Stimulated activated CD8-positive, alpha-beta memory T cell treated with anti-CD3 and anti-CD28 coated beads, Interleukin-2, amount 100 ng/mL, for 48 hours (primary cell): ENCODE results near the gene AKIRIN2.

Experiments
- DNase-seq, 2 donors: peaks; one replicate each; pipeline ENCODE4 v3.0.0-alpha.2; 2020; ENCODE audit warnings: low read depth in 2 of 2

AKIRIN2 gene

GRCh38 chr6:87655824-87656223 lies 46.2 kb downstream of the AKIRIN2 start:
- no peak for DNase-seq

GRCh38 chr6:87654875-87655454 lies 47.1 kb downstream of the AKIRIN2 start:
- DNase-seq = no peak

GRCh38 chr6:87654122-87654521 lies 47.9 kb downstream of the AKIRIN2 start:
- DNase-seq = no peak

GRCh38 chr6:87653074-87653962 lies 48.7 kb downstream of the AKIRIN2 start:
- DNase-seq = no peak

GRCh38 chr6:87645080-87645479 lies 57.0 kb downstream of the AKIRIN2 start:
- DNase-seq = no peak

- DNase-seq = no peak
Observed at GRCh38 chr6:87641065-87641692, 60.9 kb downstream of the AKIRIN2 start.

GRCh38 chr6:87639373-87639772 lies 62.7 kb downstream of the AKIRIN2 start:
- no peak for DNase-seq

GRCh38 chr6:87637106-87637505 lies 64.9 kb downstream of the AKIRIN2 start:
- no peak for DNase-seq

GRCh38 chr6:87636315-87636714 lies 65.7 kb downstream of the AKIRIN2 start:
- DNase-seq = no peak

- no peak for DNase-seq
Observed at GRCh38 chr6:87633851-87634250, 68.2 kb downstream of the AKIRIN2 start.

GRCh38 chr6:87630746-87631145 lies 71.3 kb downstream of the AKIRIN2 start:
- no peak for DNase-seq

GRCh38 chr6:87628881-87629280 lies 73.2 kb downstream of the AKIRIN2 start:
- DNase-seq = no peak

- no peak for DNase-seq
Observed at GRCh38 chr6:87628424-87628823, 73.6 kb downstream of the AKIRIN2 start.
